Measurements from ENCODE around the gene LPAR5. TPM values are rescaled to one million over a fixed set of nuclear protein-coding genes. Genes with fewer than 3 reads are reported as not detected.

Gene LPAR5
- total RNA-seq, 1 experiment from 2014 or later = 0.15 TPM

DNA sequence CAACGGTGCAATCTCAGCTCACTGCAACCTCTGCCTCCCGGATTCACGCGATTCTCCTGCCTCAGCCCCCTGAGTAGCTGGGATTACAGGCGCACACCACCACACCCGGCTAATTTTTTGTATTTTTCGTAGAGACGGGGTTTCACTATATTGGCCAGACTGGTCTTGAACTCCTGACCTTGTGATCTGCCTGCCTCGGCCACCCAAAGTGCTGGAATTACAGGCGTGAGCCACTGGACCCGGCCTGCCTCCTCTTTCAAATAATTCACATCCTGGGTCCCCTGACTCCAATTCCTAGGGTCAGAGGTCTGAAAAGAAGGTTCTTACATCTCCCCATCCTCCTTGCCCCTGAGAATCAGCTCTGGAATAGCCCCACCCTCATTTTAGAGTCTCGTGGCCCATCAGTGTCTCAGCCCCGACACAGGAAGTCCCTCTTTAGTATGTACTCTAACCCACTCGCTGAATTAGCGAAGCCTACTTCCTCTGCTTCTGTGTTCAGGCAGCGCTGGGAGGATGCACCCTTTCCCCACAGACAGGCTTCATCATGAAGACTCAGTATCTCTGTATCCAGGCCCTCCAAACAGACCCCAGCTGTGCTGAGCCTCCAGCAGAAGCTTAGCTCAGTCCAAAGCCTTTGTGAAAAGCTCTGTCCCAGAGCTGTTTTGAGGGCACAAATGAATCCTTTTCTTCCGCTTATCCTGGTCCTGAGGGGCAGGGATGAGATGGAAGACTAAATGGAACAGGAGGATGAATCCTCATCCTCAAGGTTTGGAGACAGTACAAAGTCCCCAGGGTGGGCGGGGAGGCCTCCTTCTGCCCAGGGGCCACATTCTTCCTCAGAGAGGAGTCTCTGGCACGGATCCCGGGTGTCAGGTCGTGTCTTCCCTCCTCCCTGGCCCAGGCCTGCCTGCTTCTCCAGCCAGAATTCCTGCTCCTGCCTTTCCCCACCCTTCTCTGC lies 3.5 kb downstream of the LPAR5 start:
- Histone ChIP-seq H3K9me3 (ENCODE audit: low read depth, low read length, poor library complexity, severe bottlenecking) (no peaks in the 10 kb centered on the region), H3K27me3 (replicated peaks; ENCODE audit: insufficient read depth, low read depth, low read length, poor library complexity) (no peaks in the 10 kb centered on the region), H3K4me1 (ENCODE audit: insufficient read depth, low read length, poor library complexity, severe bottlenecking) (peaks cover 15% of the 10 kb centered on the region), H3K4me3 (ENCODE audit: low read depth, low read length, poor library complexity, severe bottlenecking) (no peak overlapping the region), H3K27ac (ENCODE audit: low read depth, low read length, poor library complexity, severe bottlenecking) (no peak overlapping the region), H3K36me3 (ENCODE audit: insufficient read depth, low read length, poor library complexity, severe bottlenecking) (no peaks in the 10 kb centered on the region)
- ChIA-PET POLR2A (ENCODE audit: low non-redundant PET) (no interaction called here), CTCF (no interaction called here)
- intact Hi-C loops (cut with micrococcal nuclease; ENCODE audit: unreplicated experiment) = no loop called here
- DNase-seq (ENCODE audit: low spot score) = peak; percentile 54
- no TSS peak for BruUV-seq (replicated peaks)
- no peak for TF ChIP-seq EZH2 (IDR thresholded peaks at IDR 0.05; ENCODE audit: borderline replicate concordance, low read depth, low read length, poor library complexity, severe bottlenecking)
- TF ChIP-seq, protein P1, sequence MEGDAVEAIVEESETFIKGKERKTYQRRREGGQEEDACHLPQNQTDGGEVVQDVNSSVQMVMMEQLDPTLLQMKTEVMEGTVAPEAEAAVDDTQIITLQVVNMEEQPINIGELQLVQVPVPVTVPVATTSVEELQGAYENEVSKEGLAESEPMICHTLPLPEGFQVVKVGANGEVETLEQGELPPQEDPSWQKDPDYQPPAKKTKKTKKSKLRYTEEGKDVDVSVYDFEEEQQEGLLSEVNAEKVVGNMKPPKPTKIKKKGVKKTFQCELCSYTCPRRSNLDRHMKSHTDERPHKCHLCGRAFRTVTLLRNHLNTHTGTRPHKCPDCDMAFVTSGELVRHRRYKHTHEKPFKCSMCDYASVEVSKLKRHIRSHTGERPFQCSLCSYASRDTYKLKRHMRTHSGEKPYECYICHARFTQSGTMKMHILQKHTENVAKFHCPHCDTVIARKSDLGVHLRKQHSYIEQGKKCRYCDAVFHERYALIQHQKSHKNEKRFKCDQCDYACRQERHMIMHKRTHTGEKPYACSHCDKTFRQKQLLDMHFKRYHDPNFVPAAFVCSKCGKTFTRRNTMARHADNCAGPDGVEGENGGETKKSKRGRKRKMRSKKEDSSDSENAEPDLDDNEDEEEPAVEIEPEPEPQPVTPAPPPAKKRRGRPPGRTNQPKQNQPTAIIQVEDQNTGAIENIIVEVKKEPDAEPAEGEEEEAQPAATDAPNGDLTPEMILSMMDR (conservative IDR thresholded peaks at IDR 0.05; ENCODE audit: low read depth, low read length) = no peak

DNA sequence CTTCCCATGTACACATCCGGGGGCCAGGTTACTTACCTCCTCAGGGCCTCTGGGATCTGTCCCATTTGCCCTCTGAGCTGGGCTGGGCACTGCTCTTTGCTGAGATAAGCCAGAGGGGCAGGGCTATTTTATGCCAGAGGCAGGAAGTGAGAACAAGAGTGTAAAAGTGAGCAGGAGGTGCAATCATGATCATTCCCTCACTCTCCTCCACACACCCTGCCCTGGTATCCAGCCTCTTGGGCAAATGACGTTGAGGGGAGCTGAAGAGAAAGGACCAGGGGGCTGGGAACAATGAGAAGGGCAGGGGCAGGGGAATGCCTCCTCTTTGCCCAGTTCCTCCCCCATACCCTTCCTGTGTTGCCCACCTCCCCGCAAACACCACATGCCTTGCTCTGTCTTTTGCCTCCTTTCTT lies 4.2 kb downstream of the LPAR5 start:
- no TSS peak for BruUV-seq (replicated peaks)
- DNase-seq (ENCODE audit: low spot score) = no peak
- no peaks in the 10 kb centered on the region for H3K27me3 ChIP-seq (replicated peaks; ENCODE audit: insufficient read depth, low read depth, low read length, poor library complexity)
- no peaks in the 10 kb centered on the region for H3K9me3 ChIP-seq (ENCODE audit: low read depth, low read length, poor library complexity, severe bottlenecking)
- CTCF ChIA-PET = no interaction called here
- POLR2A ChIA-PET (ENCODE audit: low non-redundant PET) = no interaction called here
- no peaks in the 10 kb centered on the region for H3K36me3 ChIP-seq (ENCODE audit: insufficient read depth, low read length, poor library complexity, severe bottlenecking)
- H3K4me1 ChIP-seq (ENCODE audit: insufficient read depth, low read length, poor library complexity, severe bottlenecking) = peaks cover 15% of the 10 kb centered on the region
- H3K4me3 ChIP-seq (ENCODE audit: low read depth, low read length, poor library complexity, severe bottlenecking) = no peak overlapping the region
- intact Hi-C loops (cut with micrococcal nuclease; ENCODE audit: unreplicated experiment) = no loop called here
- H3K27ac ChIP-seq (ENCODE audit: low read depth, low read length, poor library complexity, severe bottlenecking) = no peak overlapping the region
- no peak for TF ChIP-seq EZH2 (IDR thresholded peaks at IDR 0.05; ENCODE audit: borderline replicate concordance, low read depth, low read length, poor library complexity, severe bottlenecking)
- TF ChIP-seq, protein P1 (conservative IDR thresholded peaks at IDR 0.05; ENCODE audit: low read depth, low read length) = no peak

GRCh38 chr12:6630736-6631135 lies 5.0 kb downstream of the LPAR5 start:
- BruUV-seq (replicated peaks) = no TSS peak
- Histone ChIP-seq H3K27ac (ENCODE audit: low read depth, low read length, poor library complexity, severe bottlenecking) (no peak overlapping the region), H3K36me3 (ENCODE audit: insufficient read depth, low read length, poor library complexity, severe bottlenecking) (no peaks in the 10 kb centered on the region), H3K4me3 (ENCODE audit: low read depth, low read length, poor library complexity, severe bottlenecking) (no peak overlapping the region), H3K9me3 (ENCODE audit: low read depth, low read length, poor library complexity, severe bottlenecking) (no peaks in the 10 kb centered on the region), H3K4me1 (ENCODE audit: insufficient read depth, low read length, poor library complexity, severe bottlenecking) (peaks cover 15% of the 10 kb centered on the region), H3K27me3 (replicated peaks; ENCODE audit: insufficient read depth, low read depth, low read length, poor library complexity) (no peaks in the 10 kb centered on the region)
- ChIA-PET POLR2A (ENCODE audit: low non-redundant PET) (interaction anchor here (0.6 kb wide), 1 partner anchor 17 kb away, joined by 5 read pairs; no protein-coding TSS in a partner anchor), CTCF (no interaction called here)
- intact Hi-C loops (cut with micrococcal nuclease; ENCODE audit: unreplicated experiment) = no loop called here
- no peak for DNase-seq (ENCODE audit: low spot score)
- TF ChIP-seq EZH2 (IDR thresholded peaks at IDR 0.05; ENCODE audit: borderline replicate concordance, low read depth, low read length, poor library complexity, severe bottlenecking) = no peak
- TF ChIP-seq, protein P1 (conservative IDR thresholded peaks at IDR 0.05; ENCODE audit: low read depth, low read length) = no peak

All from A673 (cell line).